WTC11 (cell line): ENCODE data around the gene RANBP17. TPM values are rescaled to one million over a fixed set of nuclear protein-coding genes. Genes with fewer than 3 reads are reported as not detected.

Experiments used
- ATAC-seq: fragments of 200-7000 bp; cut with Tn5 transposase; 2 replicates; pipeline ENCODE4 v1.10.0; 2021; ENCODE audit warnings: mild to moderate bottlenecking, moderate library complexity
- CTCF ChIA-PET: fragments of 300-600 bp; sonication (Branson Sonifier 250); formaldehyde crosslinking; loops from one replicate; lab custom pipeline; 2021; ENCODE audit warnings: antibody characterized with exemption; lab: Charles Lee
- POLR2A ChIA-PET: fragments of 350-600 bp; sonication (Branson Sonifier 250); formaldehyde crosslinking; loops from one replicate; lab custom pipeline; 2021; ENCODE audit warnings: antibody characterized with exemption; lab: Charles Lee
- DNase-seq: peaks from one replicate; pipeline ENCODE4 v3.0.0; 2021; ENCODE audit warnings: low spot score
- H3K27ac Mint-ChIP-seq: 2 replicates; pipeline ENCODE4 v1.8.0; 2021; ENCODE audit warnings: mixed read lengths
- H3K27me3 Mint-ChIP-seq: 2 replicates; pipeline ENCODE4 v1.8.0; 2021; ENCODE audit warnings: low read depth, mild to moderate bottlenecking, moderate library complexity, mixed read lengths
- H3K36me3 Mint-ChIP-seq: 2 replicates; pipeline ENCODE4 v1.8.0; 2021; ENCODE audit warnings: mixed read lengths
- H3K4me1 Mint-ChIP-seq: 2 replicates; pipeline ENCODE4 v1.8.0; 2022; ENCODE audit warnings: mixed read lengths
- H3K4me3 Mint-ChIP-seq: 2 replicates; pipeline ENCODE4 v1.8.0; 2021; ENCODE audit warnings: mild to moderate bottlenecking, moderate library complexity, mixed read lengths
- H3K9me3 Mint-ChIP-seq: 2 replicates; pipeline ENCODE4 v1.8.0; 2021; ENCODE audit warnings: mixed read lengths
- CBFB ChIP-seq: sonication (generic); formaldehyde crosslinking; IDR thresholded peaks from 2 replicates; pipeline ENCODE4 v1.8.1; 2022; ENCODE audit warnings: mild to moderate bottlenecking, low read depth, missing genetic modification reagents
- EMX1 ChIP-seq: fragments of 250-450 bp; sonication (Bioruptor Pico); IDR thresholded peaks from 2 replicates; pipeline ENCODE4 v1.8.0; 2021; ENCODE audit warnings: mild to moderate bottlenecking
- ETV6 ChIP-seq: sonication (generic); formaldehyde crosslinking; IDR thresholded peaks from 2 replicates; pipeline ENCODE4 v1.8.1; 2022; ENCODE audit warnings: mild to moderate bottlenecking, missing genetic modification reagents
- GABPB1 ChIP-seq: sonication (generic); formaldehyde crosslinking; IDR thresholded peaks from 2 replicates; pipeline ENCODE4 v1.8.1; 2023; ENCODE audit warnings: mild to moderate bottlenecking, missing genetic modification reagents
- KAT7 ChIP-seq: sonication (generic); formaldehyde crosslinking; IDR thresholded peaks from 2 replicates; pipeline ENCODE4 v1.8.1; 2023; ENCODE audit warnings: missing genetic modification reagents, mild to moderate bottlenecking, borderline replicate concordance
- NFE2L1 ChIP-seq: sonication (generic); formaldehyde crosslinking; IDR thresholded peaks from 2 replicates; pipeline ENCODE4 v1.8.1; 2023; ENCODE audit warnings: missing genetic modification reagents
- NFYB ChIP-seq: sonication (generic); formaldehyde crosslinking; conservative IDR thresholded peaks from 2 replicates; pipeline ENCODE4 v1.8.0; 2022; ENCODE audit warnings: low read depth, missing genetic modification reagents
- NR3C1 ChIP-seq: sonication (generic); formaldehyde crosslinking; conservative IDR thresholded peaks from 2 replicates; pipeline ENCODE4 v1.8.1; 2023; ENCODE audit warnings: low read depth, mild to moderate bottlenecking, missing genetic modification reagents
- OVOL2 ChIP-seq: fragments of 250-450 bp; sonication (Bioruptor Pico); IDR thresholded peaks from 2 replicates; pipeline ENCODE4 v1.9.0; 2021; ENCODE audit warnings: mild to moderate bottlenecking, borderline replicate concordance
- ZBTB21 ChIP-seq: sonication (generic); formaldehyde crosslinking; IDR thresholded peaks from 2 replicates; pipeline ENCODE4 v1.8.1; 2023; ENCODE audit warnings: mild to moderate bottlenecking, missing genetic modification reagents, borderline replicate concordance
- ZNF232 ChIP-seq: sonication (generic); formaldehyde crosslinking; IDR thresholded peaks from 2 replicates; pipeline ENCODE4 v1.8.0; 2022; ENCODE audit warnings: mild to moderate bottlenecking, missing genetic modification reagents
- ZNF263 ChIP-seq: sonication (generic); formaldehyde crosslinking; IDR thresholded peaks from 2 replicates; pipeline ENCODE4 v1.8.1; 2022; ENCODE audit warnings: low read depth, mild to moderate bottlenecking, moderate library complexity, missing genetic modification reagents
- ZNF396 ChIP-seq: fragments of 250-450 bp; sonication (Bioruptor Pico); IDR thresholded peaks from 2 replicates; pipeline ENCODE4 v1.8.0; 2021; ENCODE audit warnings: mild to moderate bottlenecking, moderate library complexity, borderline replicate concordance
- ZNF416 ChIP-seq: fragments of 250-450 bp; sonication (Bioruptor Pico); IDR thresholded peaks from 2 replicates; pipeline ENCODE4 v1.9.0; 2021; ENCODE audit warnings: mild to moderate bottlenecking, inconsistent platforms
- ZNF671 ChIP-seq: fragments of 250-450 bp; sonication (Bioruptor Pico); IDR thresholded peaks from 2 replicates; pipeline ENCODE4 v1.8.0; 2021; ENCODE audit warnings: mild to moderate bottlenecking
- total RNA-seq: library from RNA; stranded (reverse); gene quantifications from 3 replicates; pipeline ENCODE4 v1.2.3, GENCODE V29; 2021
- TF ChIP-seq, protein P1 (sequence below): fragments of 250-450 bp; sonication (Bioruptor Pico); IDR thresholded peaks from 2 replicates; pipeline ENCODE4 v1.9.0; 2021; ENCODE audit warnings: mild to moderate bottlenecking
- TF ChIP-seq, protein P2 (sequence below): fragments of 250-450 bp; sonication (Bioruptor Pico); conservative IDR thresholded peaks from 2 replicates; pipeline ENCODE4 v1.9.0; 2021; ENCODE audit warnings: mild to moderate bottlenecking
- TF ChIP-seq, protein P3 (sequence below): sonication (generic); formaldehyde crosslinking; IDR thresholded peaks from 2 replicates; pipeline ENCODE4 v1.8.0; 2022; ENCODE audit warnings: mild to moderate bottlenecking, missing genetic modification reagents
- TF ChIP-seq, protein P4 (sequence below): sonication (generic); formaldehyde crosslinking; IDR thresholded peaks from 2 replicates; pipeline ENCODE4 v1.8.1; 2022; ENCODE audit warnings: low read depth, missing genetic modification reagents, borderline replicate concordance
- TF ChIP-seq, protein P5 (sequence below): sonication (generic); formaldehyde crosslinking; IDR thresholded peaks from 2 replicates; pipeline ENCODE4 v1.8.0; 2023; ENCODE audit warnings: missing genetic modification reagents
- TF ChIP-seq, protein P6 (sequence below): fragments of 250-450 bp; sonication (Bioruptor Pico); IDR thresholded peaks from 2 replicates; pipeline ENCODE4 v1.8.0; 2021; ENCODE audit warnings: mild to moderate bottlenecking
- TF ChIP-seq, protein P7 (sequence below): sonication (generic); formaldehyde crosslinking; IDR thresholded peaks from 2 replicates; pipeline ENCODE4 v1.8.0; 2022; ENCODE audit warnings: mild to moderate bottlenecking, missing genetic modification reagents
- TF ChIP-seq, protein P8 (sequence below): sonication (generic); formaldehyde crosslinking; IDR thresholded peaks from 2 replicates; pipeline ENCODE4 v1.8.0; 2023; ENCODE audit warnings: missing genetic modification reagents, mild to moderate bottlenecking, borderline replicate concordance

RANBP17 gene
- total RNA-seq, 1 experiment from 2014 or later: 23.1 TPM

DNA sequence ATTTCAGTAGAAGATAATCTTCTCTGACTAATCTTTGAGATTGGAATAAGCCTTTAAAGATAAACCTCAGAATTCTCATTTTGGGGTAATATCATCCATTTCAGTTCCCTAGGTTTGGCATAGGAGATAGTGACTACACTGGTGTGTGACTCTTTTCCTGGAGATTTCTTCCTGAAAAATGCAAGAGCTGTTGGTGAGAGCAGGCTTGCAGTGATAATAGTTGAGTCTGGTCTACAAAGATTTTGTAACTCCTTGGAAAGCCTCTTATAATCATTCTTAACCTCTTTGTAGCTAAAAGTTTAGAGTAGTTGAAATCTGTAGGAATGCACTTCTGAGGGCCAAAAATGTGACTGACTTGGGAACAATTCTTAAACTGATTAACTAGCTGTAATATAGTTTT lies 23.4 kb downstream of the RANBP17 start:
- H3K4me1 Mint-ChIP-seq: no peaks in the 10 kb centered on the region
- no peak overlapping the region for H3K27ac Mint-ChIP-seq
- ChIA-PET POLR2A (no interaction called here), CTCF (no interaction called here)
- no peak for ATAC-seq
- 0 out of 2 replicates have a peak, but pooled peaks cover 3% of the 10 kb centered on the region for H3K36me3 Mint-ChIP-seq
- no peak for DNase-seq
- H3K4me3 Mint-ChIP-seq: no peak overlapping the region
- no peaks in the 10 kb centered on the region for H3K9me3 Mint-ChIP-seq
- no peaks in the 10 kb centered on the region for H3K27me3 Mint-ChIP-seq
- TF ChIP-seq CBFB (CRISPR knock-in tag) (no peak), KAT7 (CRISPR knock-in tag) (no peak), EMX1 (no peak), ZNF671 (CRISPR knock-in tag) (no peak), ZNF396 (no peak), ZNF263 (no peak), ZBTB21 (no peak), ZNF232 (CRISPR knock-in tag) (no peak), NFE2L1 (CRISPR knock-in tag) (no peak), OVOL2 (CRISPR knock-in tag) (no peak)
- TF ChIP-seq, protein P1, sequence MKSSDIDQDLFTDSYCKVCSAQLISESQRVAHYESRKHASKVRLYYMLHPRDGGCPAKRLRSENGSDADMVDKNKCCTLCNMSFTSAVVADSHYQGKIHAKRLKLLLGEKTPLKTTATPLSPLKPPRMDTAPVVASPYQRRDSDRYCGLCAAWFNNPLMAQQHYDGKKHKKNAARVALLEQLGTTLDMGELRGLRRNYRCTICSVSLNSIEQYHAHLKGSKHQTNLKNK: no peak
- TF ChIP-seq, protein P2, sequence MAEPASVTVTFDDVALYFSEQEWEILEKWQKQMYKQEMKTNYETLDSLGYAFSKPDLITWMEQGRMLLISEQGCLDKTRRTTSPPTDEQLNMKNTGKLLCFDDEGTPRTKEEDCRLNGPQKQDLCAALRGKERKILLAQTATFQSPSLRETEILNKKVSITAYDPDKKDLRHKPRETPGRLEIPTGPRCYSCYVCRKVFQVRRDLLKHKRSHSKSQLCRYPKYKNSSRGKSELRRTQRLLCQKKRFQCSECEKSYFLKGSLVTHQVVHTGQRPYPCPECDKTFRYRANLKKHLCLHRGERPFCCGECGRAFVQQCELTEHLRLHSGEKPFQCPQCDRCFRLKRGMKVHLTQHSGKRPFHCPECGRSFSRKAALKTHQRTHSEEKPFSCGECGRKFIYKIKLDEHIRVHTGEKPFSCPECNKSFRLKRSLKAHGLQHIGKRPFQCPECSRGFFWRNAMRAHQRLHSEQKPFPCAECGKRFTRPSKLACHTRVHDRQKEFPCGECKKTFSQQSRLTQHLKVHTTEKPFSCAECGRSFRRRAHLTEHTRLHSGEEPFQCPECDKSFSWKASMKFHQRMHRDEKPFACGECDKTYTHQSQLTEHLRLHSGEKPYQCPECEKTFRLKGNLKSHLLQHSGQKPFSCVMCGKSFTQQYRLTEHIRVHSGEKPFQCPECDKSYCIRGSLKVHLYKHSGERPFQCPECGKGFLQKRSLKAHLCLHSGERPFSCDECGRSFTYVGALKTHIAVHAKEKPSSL (CRISPR knock-in tag): no peak
- TF ChIP-seq, protein P3, sequence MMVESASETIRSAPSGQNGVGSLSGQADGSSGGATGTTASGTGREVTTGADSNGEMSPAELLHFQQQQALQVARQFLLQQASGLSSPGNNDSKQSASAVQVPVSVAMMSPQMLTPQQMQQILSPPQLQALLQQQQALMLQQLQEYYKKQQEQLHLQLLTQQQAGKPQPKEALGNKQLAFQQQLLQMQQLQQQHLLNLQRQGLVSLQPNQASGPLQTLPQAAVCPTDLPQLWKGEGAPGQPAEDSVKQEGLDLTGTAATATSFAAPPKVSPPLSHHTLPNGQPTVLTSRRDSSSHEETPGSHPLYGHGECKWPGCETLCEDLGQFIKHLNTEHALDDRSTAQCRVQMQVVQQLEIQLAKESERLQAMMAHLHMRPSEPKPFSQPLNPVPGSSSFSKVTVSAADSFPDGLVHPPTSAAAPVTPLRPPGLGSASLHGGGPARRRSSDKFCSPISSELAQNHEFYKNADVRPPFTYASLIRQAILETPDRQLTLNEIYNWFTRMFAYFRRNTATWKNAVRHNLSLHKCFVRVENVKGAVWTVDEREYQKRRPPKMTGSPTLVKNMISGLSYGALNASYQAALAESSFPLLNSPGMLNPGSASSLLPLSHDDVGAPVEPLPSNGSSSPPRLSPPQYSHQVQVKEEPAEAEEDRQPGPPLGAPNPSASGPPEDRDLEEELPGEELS (CRISPR knock-in tag): no peak
- TF ChIP-seq, protein P4, sequence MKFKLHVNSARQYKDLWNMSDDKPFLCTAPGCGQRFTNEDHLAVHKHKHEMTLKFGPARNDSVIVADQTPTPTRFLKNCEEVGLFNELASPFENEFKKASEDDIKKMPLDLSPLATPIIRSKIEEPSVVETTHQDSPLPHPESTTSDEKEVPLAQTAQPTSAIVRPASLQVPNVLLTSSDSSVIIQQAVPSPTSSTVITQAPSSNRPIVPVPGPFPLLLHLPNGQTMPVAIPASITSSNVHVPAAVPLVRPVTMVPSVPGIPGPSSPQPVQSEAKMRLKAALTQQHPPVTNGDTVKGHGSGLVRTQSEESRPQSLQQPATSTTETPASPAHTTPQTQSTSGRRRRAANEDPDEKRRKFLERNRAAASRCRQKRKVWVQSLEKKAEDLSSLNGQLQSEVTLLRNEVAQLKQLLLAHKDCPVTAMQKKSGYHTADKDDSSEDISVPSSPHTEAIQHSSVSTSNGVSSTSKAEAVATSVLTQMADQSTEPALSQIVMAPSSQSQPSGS (CRISPR knock-in tag): no peak
- TF ChIP-seq, protein P5, sequence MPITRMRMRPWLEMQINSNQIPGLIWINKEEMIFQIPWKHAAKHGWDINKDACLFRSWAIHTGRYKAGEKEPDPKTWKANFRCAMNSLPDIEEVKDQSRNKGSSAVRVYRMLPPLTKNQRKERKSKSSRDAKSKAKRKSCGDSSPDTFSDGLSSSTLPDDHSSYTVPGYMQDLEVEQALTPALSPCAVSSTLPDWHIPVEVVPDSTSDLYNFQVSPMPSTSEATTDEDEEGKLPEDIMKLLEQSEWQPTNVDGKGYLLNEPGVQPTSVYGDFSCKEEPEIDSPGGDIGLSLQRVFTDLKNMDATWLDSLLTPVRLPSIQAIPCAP: no peak
- TF ChIP-seq, protein P6, sequence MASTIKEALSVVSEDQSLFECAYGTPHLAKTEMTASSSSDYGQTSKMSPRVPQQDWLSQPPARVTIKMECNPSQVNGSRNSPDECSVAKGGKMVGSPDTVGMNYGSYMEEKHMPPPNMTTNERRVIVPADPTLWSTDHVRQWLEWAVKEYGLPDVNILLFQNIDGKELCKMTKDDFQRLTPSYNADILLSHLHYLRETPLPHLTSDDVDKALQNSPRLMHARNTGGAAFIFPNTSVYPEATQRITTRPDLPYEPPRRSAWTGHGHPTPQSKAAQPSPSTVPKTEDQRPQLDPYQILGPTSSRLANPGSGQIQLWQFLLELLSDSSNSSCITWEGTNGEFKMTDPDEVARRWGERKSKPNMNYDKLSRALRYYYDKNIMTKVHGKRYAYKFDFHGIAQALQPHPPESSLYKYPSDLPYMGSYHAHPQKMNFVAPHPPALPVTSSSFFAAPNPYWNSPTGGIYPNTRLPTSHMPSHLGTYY (CRISPR knock-in tag): no peak

DNA sequence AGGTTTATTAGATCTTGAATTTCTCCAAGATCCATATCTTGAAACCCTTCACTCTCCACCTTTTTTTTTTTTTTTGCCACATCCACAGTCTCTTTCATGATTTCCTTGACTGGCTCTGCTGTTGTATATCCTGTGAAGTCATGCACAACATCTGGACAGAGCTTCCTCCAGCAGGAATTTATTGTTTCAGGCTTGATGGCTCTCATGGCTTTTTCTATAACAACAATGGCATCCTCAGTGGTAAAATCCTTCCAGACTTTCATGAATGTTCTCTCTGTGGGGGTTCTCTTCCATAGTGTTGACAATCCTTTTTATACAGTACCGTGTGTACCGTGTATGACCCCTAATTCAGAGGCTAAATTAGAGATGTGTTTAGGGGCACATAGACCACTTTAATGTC lies 24.0 kb downstream of the RANBP17 start:
- DNase-seq (no peak), ATAC-seq (no peak)
- H3K27me3 Mint-ChIP-seq: no peaks in the 10 kb centered on the region
- CTCF ChIA-PET: no interaction called here
- H3K4me3 Mint-ChIP-seq: no peak overlapping the region
- no peaks in the 10 kb centered on the region for H3K9me3 Mint-ChIP-seq
- H3K4me1 Mint-ChIP-seq: no peaks in the 10 kb centered on the region
- POLR2A ChIA-PET: no interaction called here
- H3K27ac Mint-ChIP-seq: 0 out of 2 replicates have a peak overlapping the region, but pooled peaks have one; percentile 75
- H3K36me3 Mint-ChIP-seq: 0 out of 2 replicates have a peak, but pooled peaks cover 3% of the 10 kb centered on the region
- TF ChIP-seq, protein P7, sequence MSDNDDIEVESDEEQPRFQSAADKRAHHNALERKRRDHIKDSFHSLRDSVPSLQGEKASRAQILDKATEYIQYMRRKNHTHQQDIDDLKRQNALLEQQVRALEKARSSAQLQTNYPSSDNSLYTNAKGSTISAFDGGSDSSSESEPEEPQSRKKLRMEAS (CRISPR knock-in tag): no peak
- TF ChIP-seq NR3C1 (CRISPR knock-in tag) (no peak), NFYB (CRISPR knock-in tag) (no peak), ETV6 (no peak), ZNF396 (no peak), ZNF416 (no peak), NFE2L1 (CRISPR knock-in tag) (no peak), GABPB1 (CRISPR knock-in tag) (no peak)
- TF ChIP-seq, protein P8, sequence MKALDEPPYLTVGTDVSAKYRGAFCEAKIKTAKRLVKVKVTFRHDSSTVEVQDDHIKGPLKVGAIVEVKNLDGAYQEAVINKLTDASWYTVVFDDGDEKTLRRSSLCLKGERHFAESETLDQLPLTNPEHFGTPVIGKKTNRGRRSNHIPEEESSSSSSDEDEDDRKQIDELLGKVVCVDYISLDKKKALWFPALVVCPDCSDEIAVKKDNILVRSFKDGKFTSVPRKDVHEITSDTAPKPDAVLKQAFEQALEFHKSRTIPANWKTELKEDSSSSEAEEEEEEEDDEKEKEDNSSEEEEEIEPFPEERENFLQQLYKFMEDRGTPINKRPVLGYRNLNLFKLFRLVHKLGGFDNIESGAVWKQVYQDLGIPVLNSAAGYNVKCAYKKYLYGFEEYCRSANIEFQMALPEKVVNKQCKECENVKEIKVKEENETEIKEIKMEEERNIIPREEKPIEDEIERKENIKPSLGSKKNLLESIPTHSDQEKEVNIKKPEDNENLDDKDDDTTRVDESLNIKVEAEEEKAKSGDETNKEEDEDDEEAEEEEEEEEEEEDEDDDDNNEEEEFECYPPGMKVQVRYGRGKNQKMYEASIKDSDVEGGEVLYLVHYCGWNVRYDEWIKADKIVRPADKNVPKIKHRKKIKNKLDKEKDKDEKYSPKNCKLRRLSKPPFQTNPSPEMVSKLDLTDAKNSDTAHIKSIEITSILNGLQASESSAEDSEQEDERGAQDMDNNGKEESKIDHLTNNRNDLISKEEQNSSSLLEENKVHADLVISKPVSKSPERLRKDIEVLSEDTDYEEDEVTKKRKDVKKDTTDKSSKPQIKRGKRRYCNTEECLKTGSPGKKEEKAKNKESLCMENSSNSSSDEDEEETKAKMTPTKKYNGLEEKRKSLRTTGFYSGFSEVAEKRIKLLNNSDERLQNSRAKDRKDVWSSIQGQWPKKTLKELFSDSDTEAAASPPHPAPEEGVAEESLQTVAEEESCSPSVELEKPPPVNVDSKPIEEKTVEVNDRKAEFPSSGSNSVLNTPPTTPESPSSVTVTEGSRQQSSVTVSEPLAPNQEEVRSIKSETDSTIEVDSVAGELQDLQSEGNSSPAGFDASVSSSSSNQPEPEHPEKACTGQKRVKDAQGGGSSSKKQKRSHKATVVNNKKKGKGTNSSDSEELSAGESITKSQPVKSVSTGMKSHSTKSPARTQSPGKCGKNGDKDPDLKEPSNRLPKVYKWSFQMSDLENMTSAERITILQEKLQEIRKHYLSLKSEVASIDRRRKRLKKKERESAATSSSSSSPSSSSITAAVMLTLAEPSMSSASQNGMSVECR: no peak
